ENCODE results near the gene PRDX1. TPM values are rescaled to one million over a fixed set of nuclear protein-coding genes. Genes with fewer than 3 reads are reported as not detected.

PRDX1 gene
- polyA plus RNA-seq, 3 donors: 116 to 362 (median 294) TPM

DNA sequence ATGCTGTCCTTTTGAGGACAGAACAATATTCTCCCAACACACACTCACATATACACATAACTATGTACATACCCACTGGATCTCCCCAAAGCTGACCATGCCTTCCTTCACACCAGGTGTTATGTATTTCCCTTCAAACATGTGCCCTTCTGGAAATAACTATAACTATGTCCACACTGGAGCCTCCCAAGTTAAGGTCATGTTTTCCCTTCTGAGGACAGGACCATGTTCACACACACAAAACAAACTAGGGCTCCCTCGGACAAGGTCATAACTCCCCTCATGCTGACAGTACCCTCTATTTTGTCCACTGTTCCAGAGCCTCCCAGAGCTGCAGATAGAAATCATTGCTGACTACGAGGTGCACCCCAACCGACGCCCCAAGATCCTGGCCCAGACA lies 13.8 kb downstream of the PRDX1 start:
- H3K9me3 Mint-ChIP-seq: no peaks in the 10 kb centered on the region
- peak overlapping the region in 1 of 7 donors; percentile 60 for H3K27ac Mint-ChIP-seq

DNA sequence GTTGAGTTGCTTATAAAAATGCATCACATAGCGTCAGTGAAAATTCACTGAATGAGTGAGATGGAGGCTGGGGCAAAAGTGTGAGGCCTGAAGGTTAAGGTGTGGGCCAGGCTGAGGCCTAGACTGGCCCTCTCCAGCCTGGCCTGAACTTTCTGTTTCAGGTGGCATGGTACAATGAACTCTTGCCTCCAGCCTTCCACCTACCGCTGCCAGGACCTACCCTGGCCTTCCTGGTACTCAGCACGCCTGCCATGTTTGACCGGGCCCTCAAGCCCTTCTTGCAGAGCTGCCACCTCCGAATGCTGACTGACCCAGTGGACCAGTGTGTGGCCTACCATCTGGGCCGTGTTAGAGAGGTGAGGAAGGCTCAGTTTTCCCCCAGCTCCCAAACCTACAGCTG lies 14.5 kb downstream of the PRDX1 start:
- no peak overlapping the region for H3K4me2 ChIP-seq (replicated peaks; ENCODE audit: extremely low read depth, low read length, poor library complexity, severe bottlenecking)
- H3K4me3 Mint-ChIP-seq: no peak overlapping the region
- no peak overlapping the region for H3K4me3 ChIP-seq (replicated peaks in 1 of 3; ENCODE audit: low read depth in 2 of 3, low read length in 3 of 3)
- no peaks in the 10 kb centered on the region for H3K4me1 Mint-ChIP-seq
- H3K4me1 ChIP-seq (ENCODE audit: control insufficient read depth in 1 of 2, insufficient read depth in 2 of 2, low read length in 2 of 2): no peaks in the 10 kb centered on the region
- H3K9ac ChIP-seq (ENCODE audit: insufficient read depth, low read length, poor library complexity, severe bottlenecking): no peak overlapping the region
- intact Hi-C loops (cut with micrococcal nuclease): no loop called here
- peaks cover under 1% of the 10 kb centered on the region for H4K20me1 ChIP-seq (ENCODE audit: insufficient read depth, low read length)
- peaks cover 43% of the 10 kb centered on the region in 2 donors for H3K36me3 Mint-ChIP-seq
- no peak overlapping the region for H2AFZ ChIP-seq (ENCODE audit: insufficient read depth, low read depth, low read length, poor library complexity, severe bottlenecking)
- no peaks in the 10 kb centered on the region for H3K27me3 Mint-ChIP-seq (ENCODE audit: low read depth in 3 of 3)
- no peak for DNase-seq
- H3K36me3 ChIP-seq (replicated peaks in 1 of 2; ENCODE audit: control insufficient read depth in 1 of 2, insufficient read depth in 2 of 2, low read length in 2 of 2): peaks cover 43 to 50% of the 10 kb centered on the region in 2 donors
- peak overlapping the region in 1 of 7 donors; percentile 51 for H3K27ac Mint-ChIP-seq
- no peaks in the 10 kb centered on the region for H3K79me2 ChIP-seq (ENCODE audit: insufficient read depth, low read length)
- H3K9me3 ChIP-seq (replicated peaks in 1 of 2; ENCODE audit: control insufficient read depth in 1 of 2, insufficient read depth in 1 of 2, low read length in 2 of 2): no peaks in the 10 kb centered on the region
- no peaks in the 10 kb centered on the region for H3K27me3 ChIP-seq (ENCODE audit: control insufficient read depth in 2 of 2, insufficient read depth in 2 of 2, low read length in 2 of 2)
- H3K9me3 Mint-ChIP-seq: no peaks in the 10 kb centered on the region
- TF ChIP-seq, protein P1, sequence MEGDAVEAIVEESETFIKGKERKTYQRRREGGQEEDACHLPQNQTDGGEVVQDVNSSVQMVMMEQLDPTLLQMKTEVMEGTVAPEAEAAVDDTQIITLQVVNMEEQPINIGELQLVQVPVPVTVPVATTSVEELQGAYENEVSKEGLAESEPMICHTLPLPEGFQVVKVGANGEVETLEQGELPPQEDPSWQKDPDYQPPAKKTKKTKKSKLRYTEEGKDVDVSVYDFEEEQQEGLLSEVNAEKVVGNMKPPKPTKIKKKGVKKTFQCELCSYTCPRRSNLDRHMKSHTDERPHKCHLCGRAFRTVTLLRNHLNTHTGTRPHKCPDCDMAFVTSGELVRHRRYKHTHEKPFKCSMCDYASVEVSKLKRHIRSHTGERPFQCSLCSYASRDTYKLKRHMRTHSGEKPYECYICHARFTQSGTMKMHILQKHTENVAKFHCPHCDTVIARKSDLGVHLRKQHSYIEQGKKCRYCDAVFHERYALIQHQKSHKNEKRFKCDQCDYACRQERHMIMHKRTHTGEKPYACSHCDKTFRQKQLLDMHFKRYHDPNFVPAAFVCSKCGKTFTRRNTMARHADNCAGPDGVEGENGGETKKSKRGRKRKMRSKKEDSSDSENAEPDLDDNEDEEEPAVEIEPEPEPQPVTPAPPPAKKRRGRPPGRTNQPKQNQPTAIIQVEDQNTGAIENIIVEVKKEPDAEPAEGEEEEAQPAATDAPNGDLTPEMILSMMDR (IDR thresholded peaks at IDR 0.05): no peak
- no peak overlapping the region for H3K27ac ChIP-seq (ENCODE audit: low read depth in 1 of 2, low read length in 2 of 2)
- 100% methylated on average over 4 of the region's 6 CpGs for WGBS (ENCODE audit: insufficient coverage)

More for the DNA sequence above, 13.8 kb downstream of the PRDX1 start:
- peaks cover 8% of the 10 kb centered on the region for H4K20me1 ChIP-seq (ENCODE audit: insufficient read depth, low read length)
- H3K27me3 ChIP-seq (ENCODE audit: control insufficient read depth in 2 of 2, insufficient read depth in 2 of 2, low read length in 2 of 2): no peaks in the 10 kb centered on the region
- Mint-ChIP-seq H3K4me1 (no peaks in the 10 kb centered on the region), H3K4me3 (no peak overlapping the region), H3K36me3 (peaks cover 45 to 49% of the 10 kb centered on the region in 2 donors), H3K27me3 (ENCODE audit: low read depth in 3 of 3) (no peaks in the 10 kb centered on the region)
- no peak overlapping the region for H2AFZ ChIP-seq (ENCODE audit: insufficient read depth, low read depth, low read length, poor library complexity, severe bottlenecking)
- WGBS (ENCODE audit: insufficient coverage): 93% methylated on average over 4 of the region's 4 CpGs
- TF ChIP-seq, protein P1 (IDR thresholded peaks at IDR 0.05): no peak
- peaks cover 47 to 57% of the 10 kb centered on the region in 2 donors for H3K36me3 ChIP-seq (replicated peaks in 1 of 2; ENCODE audit: control insufficient read depth in 1 of 2, insufficient read depth in 2 of 2, low read length in 2 of 2)
- no peak overlapping the region for H3K9ac ChIP-seq (ENCODE audit: insufficient read depth, low read length, poor library complexity, severe bottlenecking)
- no peaks in the 10 kb centered on the region for H3K79me2 ChIP-seq (ENCODE audit: insufficient read depth, low read length)
- H3K4me2 ChIP-seq (replicated peaks; ENCODE audit: extremely low read depth, low read length, poor library complexity, severe bottlenecking): no peak overlapping the region
- intact Hi-C loops (cut with micrococcal nuclease): no loop called here
- H3K9me3 ChIP-seq (replicated peaks in 1 of 2; ENCODE audit: control insufficient read depth in 1 of 2, insufficient read depth in 1 of 2, low read length in 2 of 2): no peaks in the 10 kb centered on the region
- no peak for DNase-seq
- peak overlapping the region in 1 of 2 donors; percentile 14 for H3K27ac ChIP-seq (ENCODE audit: low read depth in 1 of 2, low read length in 2 of 2)
- no peaks in the 10 kb centered on the region for H3K4me1 ChIP-seq (ENCODE audit: control insufficient read depth in 1 of 2, insufficient read depth in 2 of 2, low read length in 2 of 2)
- no peak overlapping the region for H3K4me3 ChIP-seq (replicated peaks in 1 of 3; ENCODE audit: low read depth in 2 of 3, low read length in 3 of 3)
